ENCODE data around the gene GVQW3.

DNA sequence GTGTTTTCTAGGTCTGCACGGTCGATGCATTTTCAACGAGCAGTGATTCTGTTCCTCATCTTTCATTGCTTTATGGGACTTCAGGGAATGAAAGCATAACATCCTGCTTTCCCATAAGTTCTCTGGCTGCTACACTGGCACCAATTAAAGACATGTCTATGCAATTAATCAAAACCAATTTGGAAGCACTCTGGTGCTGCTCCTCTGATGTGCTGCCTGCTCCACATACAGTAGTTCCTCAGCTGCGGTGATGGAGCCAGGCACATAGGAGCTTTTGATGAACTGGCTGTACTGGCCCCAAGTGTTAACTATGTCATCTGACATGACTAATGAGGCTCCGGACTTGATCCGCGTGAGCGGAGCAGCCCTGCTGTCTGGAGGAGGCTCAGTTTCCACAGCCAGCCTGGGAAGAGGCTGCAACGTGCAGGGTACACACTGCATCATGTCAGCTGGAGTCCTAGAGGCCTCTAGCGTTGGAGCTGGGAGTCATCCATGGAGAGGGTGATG is 29.8 kb downstream of the GVQW3 start:
- TF ChIP-seq CTCF (IDR thresholded peaks at IDR 0.05) (no peak), EZH2 (IDR thresholded peaks at IDR 0.05; ENCODE audit: borderline replicate concordance, insufficient read depth, low read depth, low read length, poor library complexity, severe bottlenecking) (no peak)

Measured in B cell (primary cell).